ENCODE results near the gene RABGAP1L. TPM values are rescaled to one million over a fixed set of nuclear protein-coding genes. Genes with fewer than 3 reads are reported as not detected.
A peak's percentile ranks its signal among the peaks of the same experiment; 100 is the strongest.

RABGAP1L gene
- total RNA-seq, 4 donors from 2014 or later = 39.3 to 101 (median 63.7) TPM

DNA sequence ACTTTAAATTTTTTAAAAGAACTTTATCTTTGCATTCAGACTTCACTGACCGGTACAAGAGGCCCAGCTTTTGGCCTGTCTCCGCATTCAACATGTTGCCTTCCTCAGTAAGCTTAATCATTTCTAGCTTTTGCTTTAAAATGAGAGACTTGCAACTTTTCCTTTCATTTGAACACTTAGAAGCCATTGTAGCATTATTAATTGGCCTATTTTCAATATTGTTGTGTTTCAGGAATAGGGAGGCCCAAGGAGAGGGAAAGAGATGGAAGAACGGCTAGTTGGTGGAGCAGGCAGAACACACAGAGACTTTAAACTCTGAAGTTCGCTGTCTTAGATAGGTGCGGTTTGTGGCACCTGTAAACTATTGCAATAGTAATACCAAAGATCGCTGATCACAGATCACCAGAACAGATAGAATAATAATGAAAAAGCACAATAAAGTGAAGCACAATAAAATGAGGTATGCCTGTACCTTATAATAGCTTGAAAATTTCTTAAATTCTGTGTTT, 31.4 kb downstream of the RABGAP1L start:
- H3K4me3 ChIP-seq = no peak overlapping the region
- DNase-seq (ENCODE audit: extremely low spot score) = no peak
- WGBS = 86% methylated on average over 6 of the region's 6 CpGs
- no peaks in the 10 kb centered on the region for H3K27me3 ChIP-seq
- H3K36me3 ChIP-seq = no peaks in the 10 kb centered on the region
- H3K27ac ChIP-seq (replicated peaks in 1 of 4) = peak overlapping the region in 1 of 4 donors; percentile 33
- intact Hi-C loops (cut with DNase I) = no loop called here
- peaks cover 0 to 7% (median 4%) of the 10 kb centered on the region in 4 donors for H3K9me3 ChIP-seq
- peaks cover 9 to 34% (median 18%) of the 10 kb centered on the region in 4 donors for H3K4me1 ChIP-seq
- TF ChIP-seq, protein P1, sequence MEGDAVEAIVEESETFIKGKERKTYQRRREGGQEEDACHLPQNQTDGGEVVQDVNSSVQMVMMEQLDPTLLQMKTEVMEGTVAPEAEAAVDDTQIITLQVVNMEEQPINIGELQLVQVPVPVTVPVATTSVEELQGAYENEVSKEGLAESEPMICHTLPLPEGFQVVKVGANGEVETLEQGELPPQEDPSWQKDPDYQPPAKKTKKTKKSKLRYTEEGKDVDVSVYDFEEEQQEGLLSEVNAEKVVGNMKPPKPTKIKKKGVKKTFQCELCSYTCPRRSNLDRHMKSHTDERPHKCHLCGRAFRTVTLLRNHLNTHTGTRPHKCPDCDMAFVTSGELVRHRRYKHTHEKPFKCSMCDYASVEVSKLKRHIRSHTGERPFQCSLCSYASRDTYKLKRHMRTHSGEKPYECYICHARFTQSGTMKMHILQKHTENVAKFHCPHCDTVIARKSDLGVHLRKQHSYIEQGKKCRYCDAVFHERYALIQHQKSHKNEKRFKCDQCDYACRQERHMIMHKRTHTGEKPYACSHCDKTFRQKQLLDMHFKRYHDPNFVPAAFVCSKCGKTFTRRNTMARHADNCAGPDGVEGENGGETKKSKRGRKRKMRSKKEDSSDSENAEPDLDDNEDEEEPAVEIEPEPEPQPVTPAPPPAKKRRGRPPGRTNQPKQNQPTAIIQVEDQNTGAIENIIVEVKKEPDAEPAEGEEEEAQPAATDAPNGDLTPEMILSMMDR (IDR thresholded peaks at IDR 0.05) = no peak
- TF ChIP-seq POLR2AphosphoS5 (IDR thresholded peaks at IDR 0.05) (no peak), EP300 (IDR thresholded peaks at IDR 0.05) (no peak)

DNA sequence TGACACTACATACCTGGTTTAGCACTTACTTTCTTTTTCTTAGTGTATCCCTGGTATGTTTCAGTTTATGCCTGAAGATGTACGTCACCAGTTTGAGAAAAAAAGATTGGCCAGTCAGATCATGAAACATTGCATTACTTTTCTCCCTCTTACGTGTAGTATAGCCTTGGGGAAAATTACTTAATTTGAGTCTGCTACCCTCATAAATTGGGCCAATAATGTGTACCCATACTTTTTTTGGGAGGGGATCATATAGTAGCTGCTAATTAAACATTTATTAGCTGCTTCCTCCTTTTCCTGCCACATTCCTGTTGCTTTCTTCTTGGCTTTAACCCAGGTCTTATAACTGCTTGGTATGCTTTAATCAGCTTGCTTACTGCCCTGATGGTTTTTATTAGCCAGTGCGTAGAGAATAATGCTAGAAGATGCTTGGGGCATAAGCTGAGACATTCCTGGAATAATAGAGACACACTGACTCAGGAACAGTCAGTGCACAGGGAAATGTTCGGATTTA, 32.1 kb downstream of the RABGAP1L start:
- Histone ChIP-seq H3K4me3 (no peak overlapping the region), H3K27me3 (no peaks in the 10 kb centered on the region), H3K9me3 (peaks cover 0 to 7% (median 4%) of the 10 kb centered on the region in 4 donors), H3K36me3 (no peaks in the 10 kb centered on the region), H3K27ac (replicated peaks in 1 of 4) (peak overlapping the region in 2 of 4 donors; percentile 33 to 51), H3K4me1 (peaks cover 9 to 34% (median 18%) of the 10 kb centered on the region in 4 donors)
- intact Hi-C loops (cut with DNase I) = no loop called here
- WGBS = 71% methylated on average over 4 of the region's 4 CpGs
- no peak for DNase-seq (ENCODE audit: extremely low spot score)
- TF ChIP-seq POLR2AphosphoS5 (IDR thresholded peaks at IDR 0.05) (no peak), EP300 (IDR thresholded peaks at IDR 0.05) (no peak), POLR2A (IDR thresholded peaks at IDR 0.05; ENCODE audit: low read depth) (no peak)
- TF ChIP-seq, protein P1 (IDR thresholded peaks at IDR 0.05) = no peak

- WGBS = 90% methylated on average over 6 of the region's 6 CpGs
Observed at GRCh38 chr1:174194461-174194860, 35.1 kb downstream of the RABGAP1L start.

DNA sequence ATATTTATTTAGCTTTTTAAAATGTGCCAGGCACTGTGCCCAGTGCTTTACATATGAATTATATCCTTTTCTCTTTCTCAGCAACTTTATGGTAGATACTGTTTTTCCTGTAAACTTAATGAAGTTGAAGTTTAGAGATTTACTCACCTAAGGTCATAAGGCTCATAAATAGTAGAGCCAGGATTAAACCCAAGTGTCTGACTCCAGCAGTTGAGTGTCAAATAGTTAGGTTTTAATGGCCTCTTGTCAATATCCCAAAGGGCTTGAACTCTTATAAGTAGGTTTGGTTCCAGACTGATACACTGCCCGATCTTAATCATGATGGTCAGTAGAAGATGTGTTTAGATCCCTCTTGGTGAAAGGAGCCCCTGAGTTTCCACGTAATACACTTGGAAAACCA, 37.8 kb downstream of the RABGAP1L start:
- DNase-seq (ENCODE audit: extremely low spot score) = no peak
- TF ChIP-seq POLR2A (IDR thresholded peaks at IDR 0.05; ENCODE audit: low read depth) (no peak), EP300 (IDR thresholded peaks at IDR 0.05) (no peak), POLR2AphosphoS5 (IDR thresholded peaks at IDR 0.05) (no peak)
- TF ChIP-seq, protein P1 (IDR thresholded peaks at IDR 0.05) = no peak
- intact Hi-C loops (cut with DNase I) = no loop called here
- no peak overlapping the region for H3K4me3 ChIP-seq
- H3K9me3 ChIP-seq = no peaks in the 10 kb centered on the region
- H3K27ac ChIP-seq (replicated peaks in 1 of 4) = no peak overlapping the region
- H3K27me3 ChIP-seq = no peaks in the 10 kb centered on the region
- H3K4me1 ChIP-seq = peaks cover 0 to 15% (median 9%) of the 10 kb centered on the region in 4 donors
- WGBS = 95% methylated on average over 2 of the region's 2 CpGs
- no peaks in the 10 kb centered on the region for H3K36me3 ChIP-seq

More at GRCh38 chr1:174194461-174194860, 35.1 kb downstream of the RABGAP1L start:
- TF ChIP-seq POLR2AphosphoS5 (IDR thresholded peaks at IDR 0.05) = no peak
- TF ChIP-seq POLR2A (IDR thresholded peaks at IDR 0.05; ENCODE audit: low read depth) = no peak
- TF ChIP-seq, protein P1 (IDR thresholded peaks at IDR 0.05) = no peak
- no peak for TF ChIP-seq EP300 (IDR thresholded peaks at IDR 0.05)
- H3K4me3 ChIP-seq = no peak overlapping the region
- DNase-seq (ENCODE audit: extremely low spot score) = no peak
- no peaks in the 10 kb centered on the region for H3K36me3 ChIP-seq
- no peak overlapping the region for H3K27ac ChIP-seq (replicated peaks in 1 of 4)
- H3K27me3 ChIP-seq = no peaks in the 10 kb centered on the region
- H3K9me3 ChIP-seq = no peaks in the 10 kb centered on the region
- intact Hi-C loops (cut with DNase I) = no loop called here
- H3K4me1 ChIP-seq = peaks cover 9 to 34% (median 18%) of the 10 kb centered on the region in 4 donors

- Histone ChIP-seq H3K27me3 (no peaks in the 10 kb centered on the region), H3K27ac (replicated peaks in 1 of 4) (no peak overlapping the region), H3K4me3 (no peak overlapping the region), H3K9me3 (no peaks in the 10 kb centered on the region), H3K4me1 (peaks cover 0 to 11% (median 7%) of the 10 kb centered on the region in 4 donors), H3K36me3 (no peaks in the 10 kb centered on the region)
- DNase-seq (ENCODE audit: extremely low spot score) = no peak
- intact Hi-C loops (cut with DNase I) = no loop called here
- WGBS = 97% methylated on average over 10 of the region's 10 CpGs
- TF ChIP-seq EP300 (IDR thresholded peaks at IDR 0.05) (no peak), POLR2A (IDR thresholded peaks at IDR 0.05; ENCODE audit: low read depth) (no peak), POLR2AphosphoS5 (IDR thresholded peaks at IDR 0.05) (no peak)
- TF ChIP-seq, protein P1 (IDR thresholded peaks at IDR 0.05) = no peak
Observed at GRCh38 chr1:174197547-174197946, 38.2 kb downstream of the RABGAP1L start.
